T-helper 2 cell treated with Interferon-gamma antibody and Interleukin-4, amounts not matched to agents 5 μg/mL and 100 μg/mL, for 36 hours (primary cell): ENCODE results near the gene ANKMY1.

Experiments used
- DNase-seq: peaks from one replicate; pipeline ENCODE4 v3.0.0; 2021; ENCODE audit warnings: low spot score
- H3K27ac Mint-ChIP-seq: one replicate; pipeline ENCODE4 v1.8.0; 2021; ENCODE audit warnings: mild to moderate bottlenecking, mixed read lengths
- H3K27me3 Mint-ChIP-seq: one replicate; pipeline ENCODE4 v1.8.0; 2021; ENCODE audit warnings: low read depth, mixed read lengths
- H3K36me3 Mint-ChIP-seq: one replicate; pipeline ENCODE4 v1.8.0; 2021; ENCODE audit warnings: low read depth, mixed read lengths
- H3K4me1 Mint-ChIP-seq: one replicate; pipeline ENCODE4 v1.8.0; 2021; ENCODE audit warnings: low read depth, mixed read lengths
- H3K4me3 Mint-ChIP-seq: one replicate; pipeline ENCODE4 v1.8.0; 2022; ENCODE audit warnings: mild to moderate bottlenecking, moderate library complexity, mixed read lengths
- H3K9me3 Mint-ChIP-seq: one replicate; pipeline ENCODE4 v1.8.0; 2021; ENCODE audit warnings: mixed read lengths

Gene ANKMY1

DNA sequence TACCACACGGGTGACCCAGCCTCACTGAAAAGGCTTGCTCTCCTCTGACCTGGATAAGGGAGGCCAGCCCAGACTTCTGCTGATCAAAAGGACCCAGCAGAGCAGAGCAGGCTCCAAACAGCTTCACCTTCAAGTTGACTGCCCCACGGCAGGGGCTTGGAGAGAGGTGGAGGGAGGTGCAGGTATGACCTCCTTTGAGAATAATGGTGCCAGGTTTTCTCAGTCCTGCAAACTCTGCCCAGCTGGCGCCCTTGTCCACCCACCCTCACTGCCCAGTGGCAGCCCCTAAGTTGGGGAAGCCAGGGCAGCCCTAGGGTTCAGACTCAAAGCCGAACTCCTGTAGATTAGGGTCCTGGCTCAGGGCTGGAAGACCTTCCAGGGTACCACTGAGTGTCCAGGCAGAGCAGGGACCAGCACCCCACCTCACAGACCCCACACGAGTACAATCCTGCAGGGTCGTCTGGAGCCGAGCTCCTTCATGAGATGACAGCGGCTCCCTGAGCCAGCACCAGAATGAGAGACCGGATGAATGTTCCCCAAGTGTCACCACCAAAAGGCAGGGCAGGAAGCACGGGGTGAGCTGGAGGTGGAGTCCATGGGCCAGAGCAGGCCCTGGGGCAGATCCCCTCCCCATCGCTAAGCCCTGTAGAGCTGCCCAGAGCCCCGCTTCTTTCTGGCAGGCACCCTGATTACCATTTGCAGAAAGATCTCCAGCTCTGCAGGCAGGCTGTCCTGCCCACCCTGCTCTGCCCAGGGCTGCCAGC lies 125.9 kb downstream of the ANKMY1 start:
- no peak overlapping the region for H3K27ac Mint-ChIP-seq
- H3K36me3 Mint-ChIP-seq = no peaks in the 10 kb centered on the region
- peaks cover 23% of the 10 kb centered on the region for H3K4me1 Mint-ChIP-seq
- no peak for DNase-seq
- H3K9me3 Mint-ChIP-seq = no peaks in the 10 kb centered on the region
- no peak overlapping the region for H3K4me3 Mint-ChIP-seq
- peaks cover 1% of the 10 kb centered on the region for H3K27me3 Mint-ChIP-seq

DNA sequence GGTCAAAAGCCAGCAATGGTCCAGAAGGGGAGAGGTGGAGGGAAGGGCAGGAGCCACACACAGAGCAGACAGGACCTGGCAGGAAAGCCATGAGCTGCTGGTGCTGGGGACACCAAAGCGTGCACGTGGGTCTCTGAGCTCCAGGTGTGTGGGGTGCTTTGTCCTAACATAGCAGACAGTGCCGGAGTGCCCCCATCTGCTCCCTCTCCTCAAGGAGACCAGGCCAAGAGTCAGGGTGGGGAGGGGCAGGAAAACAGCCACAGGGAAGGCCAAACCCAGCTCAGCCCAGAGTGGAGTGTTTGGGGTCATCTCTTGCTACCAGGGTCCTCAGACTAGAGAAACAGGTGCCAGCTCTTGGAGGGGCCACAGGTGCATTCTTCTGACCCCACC lies 126.5 kb downstream of the ANKMY1 start:
- Mint-ChIP-seq H3K9me3 (peaks cover 5% of the 10 kb centered on the region), H3K4me1 (peaks cover 28% of the 10 kb centered on the region), H3K36me3 (no peaks in the 10 kb centered on the region), H3K27ac (no peak overlapping the region), H3K4me3 (no peak overlapping the region), H3K27me3 (no peaks in the 10 kb centered on the region)
- DNase-seq = no peak

DNA sequence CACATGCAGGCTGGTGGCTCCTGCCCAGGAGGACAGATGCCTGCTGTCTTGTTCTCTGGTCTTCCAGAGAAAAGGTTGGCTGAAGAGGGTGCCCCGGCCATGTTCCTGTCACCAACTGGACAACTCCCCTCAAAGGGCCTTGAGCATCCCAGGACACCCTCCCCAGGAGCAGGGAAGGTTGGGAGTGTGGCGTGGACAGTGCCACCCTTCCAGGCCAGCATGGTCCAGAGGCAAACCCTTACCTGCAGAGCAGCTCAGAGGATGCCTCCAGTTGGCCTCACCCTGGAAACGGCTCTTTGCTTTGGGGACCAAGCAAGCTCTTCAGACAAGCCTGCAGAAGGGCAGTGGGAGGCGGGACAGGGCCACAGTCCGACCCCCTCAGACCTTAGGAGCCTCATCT lies 127.2 kb downstream of the ANKMY1 start:
- H3K36me3 Mint-ChIP-seq = no peaks in the 10 kb centered on the region
- no peak for DNase-seq
- H3K27ac Mint-ChIP-seq = no peak overlapping the region
- H3K4me1 Mint-ChIP-seq = peaks cover 28% of the 10 kb centered on the region
- H3K9me3 Mint-ChIP-seq = peaks cover 12% of the 10 kb centered on the region
- H3K4me3 Mint-ChIP-seq = no peak overlapping the region
- no peaks in the 10 kb centered on the region for H3K27me3 Mint-ChIP-seq

GRCh38 chr2:240429872-240430491 lies 127.8 kb downstream of the ANKMY1 start:
- Mint-ChIP-seq H3K27ac (no peak overlapping the region), H3K4me1 (peaks cover 28% of the 10 kb centered on the region), H3K9me3 (peaks cover 14% of the 10 kb centered on the region), H3K27me3 (no peaks in the 10 kb centered on the region), H3K36me3 (no peaks in the 10 kb centered on the region), H3K4me3 (no peak overlapping the region)
- no peak for DNase-seq
